SIG-M5 treated with dmso at 0.1 percent for 504 hours (cell line): ENCODE results near the gene KCTD3.

Experiments used
- DNase-seq: peaks from one replicate; lab custom pipeline; 2025; ENCODE audit not compliant: unreplicated experiment; lab: John Stamatoyannopoulos, UW

The KCTD3 gene

GRCh38 chr1:215566556-215567490, at the start of gene KCTD3:
KCTD3 (plus strand) TSS chr1:215567304; CDS start chr1:215567686, 382 bp downstream.
- DNase-seq = peak; percentile 82

DNA sequence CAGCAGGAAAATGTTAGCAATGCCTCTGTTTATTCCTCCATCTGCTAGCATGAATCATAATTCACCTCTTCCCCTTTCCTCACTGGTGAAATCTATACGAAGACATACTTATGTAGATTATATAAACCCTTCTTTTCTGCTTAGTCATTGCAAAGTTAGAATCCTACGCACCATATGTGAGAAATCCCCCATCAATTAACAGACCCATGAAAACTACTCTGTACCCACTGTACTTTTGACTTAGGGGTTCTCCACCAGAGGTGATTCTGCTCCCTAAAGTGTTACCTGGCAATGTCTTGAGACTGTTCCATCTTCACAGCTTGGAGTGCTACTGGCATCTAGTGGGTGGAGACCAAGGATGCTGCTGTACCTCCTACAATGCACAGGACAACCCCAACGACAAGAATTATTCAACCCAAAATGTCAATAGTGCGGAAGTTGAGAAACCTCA, 49.6 kb upstream of the KCTD3 start:
- peak; percentile 51 for DNase-seq

DNA sequence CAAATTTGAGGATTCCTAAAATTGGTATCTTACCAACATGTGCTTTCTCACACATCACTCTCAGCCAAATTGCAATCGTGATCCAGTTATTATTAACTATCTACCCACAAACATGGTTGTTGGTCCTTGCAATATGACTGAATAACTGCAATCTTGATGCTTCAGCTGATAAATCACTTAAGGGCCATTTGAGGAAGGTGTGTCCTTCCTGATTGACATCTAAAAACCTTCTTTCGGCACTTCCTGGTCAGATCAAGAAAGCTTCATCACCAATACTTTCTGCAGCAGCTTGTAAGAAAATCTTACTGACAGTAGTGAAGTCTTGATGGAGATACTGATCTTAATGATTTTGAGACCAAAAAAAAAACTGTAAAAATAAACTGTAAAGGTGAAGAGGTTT, 48.5 kb upstream of the KCTD3 start:
- DNase-seq = no peak

GRCh38 chr1:215521279-215521678, 45.8 kb upstream of the KCTD3 start:
- DNase-seq = no peak

DNA sequence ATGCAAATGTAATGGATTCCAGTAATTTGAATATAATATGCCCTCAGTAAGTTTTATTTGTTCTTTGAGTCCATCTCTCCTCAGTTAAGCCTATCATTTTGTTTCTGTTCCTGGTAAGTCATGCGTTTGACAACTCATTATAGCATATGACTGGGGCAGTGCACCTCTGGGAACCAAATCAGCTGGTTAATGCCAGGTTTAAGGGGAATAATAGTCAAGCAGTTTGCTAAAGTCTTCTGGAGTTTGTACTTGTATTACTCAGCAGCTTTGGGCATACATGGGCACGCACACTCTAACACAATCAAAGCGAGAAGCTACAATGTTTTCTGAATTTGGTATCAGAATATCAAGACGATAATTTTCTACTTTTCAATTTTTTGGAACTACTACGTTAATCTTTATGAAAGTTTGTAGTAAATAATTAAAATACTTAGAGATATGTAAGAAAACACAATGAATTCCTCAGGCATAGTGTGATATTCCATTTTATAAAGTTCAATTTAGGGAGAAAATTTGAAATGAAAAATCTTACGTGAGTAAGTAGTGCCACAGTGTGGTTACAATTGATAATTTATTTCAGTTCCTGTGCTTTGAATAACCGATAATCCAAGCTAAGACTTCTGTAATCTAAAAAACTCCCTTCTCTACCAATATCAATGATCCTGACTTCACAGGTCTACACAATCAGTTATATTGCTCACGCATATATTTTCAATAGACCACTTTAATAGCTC, 43.8 kb upstream of the KCTD3 start:
- DNase-seq = no peak

GRCh38 chr1:215523906-215524305, 43.2 kb upstream of the KCTD3 start:
- DNase-seq = no peak

GRCh38 chr1:215526147-215526845, 40.8 kb upstream of the KCTD3 start:
- DNase-seq = peak; percentile 81

- no peak for DNase-seq
Observed at GRCh38 chr1:215526846-215527151, 40.3 kb upstream of the KCTD3 start.

- DNase-seq = no peak
Observed at GRCh38 chr1:215529111-215529510, 38.0 kb upstream of the KCTD3 start.

GRCh38 chr1:215529571-215529970, 37.5 kb upstream of the KCTD3 start:
- DNase-seq = no peak

GRCh38 chr1:215530401-215530984, 36.6 kb upstream of the KCTD3 start:
- DNase-seq = peak; percentile 94

DNA sequence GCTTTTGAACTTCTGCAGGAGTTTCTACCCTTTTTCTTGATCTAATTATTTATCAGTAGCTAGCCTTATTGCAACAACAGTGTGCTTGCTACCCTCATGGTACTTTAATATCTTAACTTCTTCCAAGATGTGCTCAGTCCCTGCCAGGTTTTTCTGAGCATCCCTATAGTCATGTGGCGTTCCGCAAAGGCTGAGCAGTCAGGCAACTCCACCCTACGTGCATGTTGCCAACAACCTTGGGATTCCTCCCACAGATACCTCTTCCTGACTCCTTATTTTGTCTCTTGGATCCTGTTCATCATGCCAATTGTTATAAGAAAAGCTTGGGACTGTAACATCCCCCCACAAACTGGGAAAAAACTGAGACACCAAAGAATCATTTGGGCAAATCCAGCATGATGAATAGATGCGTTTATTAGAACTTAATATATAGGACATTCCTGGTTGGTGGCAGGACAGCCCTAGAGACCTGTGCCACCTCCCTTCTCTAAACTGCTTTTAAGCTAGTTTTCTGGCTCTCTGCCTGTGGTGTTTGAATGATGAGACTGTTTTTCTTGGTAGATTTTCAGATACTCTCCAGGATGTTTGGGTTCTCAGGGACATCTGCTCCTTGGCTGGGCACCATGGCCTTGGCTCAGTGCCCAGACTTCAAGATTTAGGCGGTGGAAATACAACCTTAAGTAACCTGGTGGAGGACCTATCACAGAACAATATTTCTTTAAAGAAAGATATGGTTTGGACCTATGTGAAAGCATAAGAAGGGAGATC, 27.1 kb upstream of the KCTD3 start:
- no peak for DNase-seq

- DNase-seq = no peak
Observed at GRCh38 chr1:215542301-215542700, 24.8 kb upstream of the KCTD3 start.

DNA sequence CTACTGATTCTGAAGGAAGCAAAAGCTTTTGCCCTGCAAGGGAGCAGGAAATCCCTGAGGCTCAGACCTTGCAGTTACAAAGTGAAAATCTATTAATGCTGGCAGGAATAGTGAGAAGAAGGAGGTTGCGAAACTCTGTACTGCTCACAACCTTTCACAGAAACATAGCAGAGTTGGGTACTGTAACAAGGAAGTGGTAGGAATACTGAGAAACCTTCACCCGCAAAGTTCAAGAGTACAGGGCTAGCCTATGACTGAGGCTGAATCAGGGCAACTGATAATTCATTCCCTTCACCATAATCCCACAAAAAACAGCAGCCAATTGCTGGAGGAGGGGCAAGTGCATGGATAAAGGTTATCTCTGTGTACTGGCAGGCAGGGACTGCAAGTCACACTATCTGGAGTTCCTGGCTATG, 23.9 kb upstream of the KCTD3 start:
- DNase-seq = peak; percentile 95

DNA sequence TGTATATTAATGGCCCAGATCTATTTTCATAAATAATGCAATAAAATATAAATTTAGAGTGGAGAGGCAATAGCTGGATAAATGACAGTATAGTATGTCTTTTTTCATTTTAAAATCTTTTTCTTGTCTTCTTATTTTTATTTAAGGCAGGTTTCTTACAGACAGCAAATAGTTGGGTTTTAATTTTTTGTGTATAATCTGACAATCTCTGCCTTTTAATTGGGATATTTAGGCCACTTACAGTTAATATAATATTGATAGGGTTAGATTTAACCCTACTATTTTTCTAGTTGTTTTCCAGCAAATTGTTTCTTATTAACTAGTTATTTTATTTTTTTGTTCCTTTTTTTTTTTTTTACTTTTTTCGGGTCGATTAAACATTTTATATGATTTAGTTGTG, 23.3 kb upstream of the KCTD3 start:
- no peak for DNase-seq

- DNase-seq = no peak
Observed at GRCh38 chr1:215544566-215544965, 22.5 kb upstream of the KCTD3 start.

GRCh38 chr1:215545096-215545495, 22.0 kb upstream of the KCTD3 start:
- no peak for DNase-seq

GRCh38 chr1:215547011-215547410, 20.1 kb upstream of the KCTD3 start:
- DNase-seq = no peak

DNA sequence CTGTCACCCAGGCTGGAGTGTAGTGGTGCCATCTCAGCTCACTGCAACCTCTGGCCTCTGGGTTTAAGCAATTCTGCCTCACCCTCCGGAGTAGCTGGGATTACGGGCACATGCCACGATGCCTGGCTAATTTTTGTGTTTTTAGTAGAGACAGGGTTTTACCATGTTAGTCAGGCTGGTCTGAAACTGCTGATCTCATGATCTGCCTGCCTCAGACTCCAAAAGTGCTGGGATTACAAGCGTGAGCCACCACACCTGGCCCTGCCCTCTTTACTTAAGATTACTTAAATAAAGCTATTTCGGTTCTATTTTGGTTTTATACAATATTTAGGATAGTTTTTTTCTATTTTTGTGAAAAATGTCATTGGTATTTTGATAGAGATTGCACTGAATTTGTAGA, 15.3 kb upstream of the KCTD3 start:
- no peak for DNase-seq

- no peak for DNase-seq
Observed at GRCh38 chr1:215554865-215555264, 12.2 kb upstream of the KCTD3 start.
